ENCODE results near the gene ENKUR. TPM values are rescaled to one million over a fixed set of nuclear protein-coding genes. Genes with fewer than 3 reads are reported as not detected.
A peak's percentile ranks its signal among the peaks of the same experiment; 100 is the strongest.

Gene ENKUR
- total RNA-seq, 2 donors from 2014 or later: not detected

GRCh38 chr10:24989867-24990266 is 26.1 kb downstream of the ENKUR start:
- intact Hi-C loops (cut with DNase I): no loop called here

DNA sequence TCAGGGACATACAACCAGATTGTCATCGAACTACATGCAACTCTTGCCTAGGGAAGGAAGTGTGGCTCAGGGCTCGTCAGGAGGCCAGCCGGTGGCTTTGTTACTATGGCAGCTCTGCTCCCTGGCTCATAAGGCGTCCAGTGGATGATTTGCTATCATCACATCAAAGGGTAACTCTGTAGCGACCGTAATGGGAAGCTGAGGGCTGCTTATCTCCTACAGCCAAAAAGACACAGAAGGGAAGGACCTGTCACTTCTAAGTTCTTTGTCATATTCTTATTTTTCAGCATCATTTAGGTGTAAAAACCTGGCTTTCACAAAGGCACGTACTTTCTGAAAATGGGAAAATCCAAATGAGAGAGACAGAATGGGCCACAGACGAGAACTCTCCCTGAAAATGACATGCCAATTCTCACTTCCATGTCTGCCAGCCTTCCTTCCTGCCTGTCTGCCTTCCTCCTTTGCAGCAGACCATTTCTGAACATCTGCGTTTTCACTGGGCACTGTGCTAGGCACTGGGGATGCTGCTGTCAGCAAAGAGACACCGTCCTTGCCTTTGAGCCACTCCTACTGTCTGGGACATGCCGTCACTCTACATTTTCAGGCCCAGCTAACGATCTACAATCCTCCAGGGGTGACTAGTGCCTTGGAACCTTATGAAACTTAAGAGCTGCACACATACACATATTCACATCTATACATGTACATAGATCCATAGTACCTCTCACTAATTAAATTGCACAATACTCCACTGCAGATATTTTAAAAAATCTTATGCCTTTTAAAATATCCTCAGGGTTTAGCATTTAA is 26.9 kb downstream of the ENKUR start:
- ATAC-seq: no peak

More at GRCh38 chr10:24989867-24990266, 26.1 kb downstream of the ENKUR start:
- H3K9me3 ChIP-seq: no peaks in the 10 kb centered on the region
- H3K4me1 ChIP-seq: no peaks in the 10 kb centered on the region
- no peak for DNase-seq
- ATAC-seq: no peak
- no peak overlapping the region for H3K4me3 ChIP-seq
- no peaks in the 10 kb centered on the region for H3K27me3 ChIP-seq
- H3K27ac ChIP-seq: no peak overlapping the region
- no peak for TF ChIP-seq POLR2A (IDR thresholded peaks at IDR 0.05)
- peak in 4 of 7 experiments; percentile 25 to 41 (median 32) for TF ChIP-seq CTCF (IDR thresholded peaks at IDR 0.05)
- WGBS, 2 donors: 7 to 21% methylated on average over 1 of the region's 1 CpG
- no peaks in the 10 kb centered on the region for H3K36me3 ChIP-seq (replicated peaks in 1 of 2; ENCODE audit: insufficient read depth in 1 of 2, low read depth in 2 of 2)

DNA sequence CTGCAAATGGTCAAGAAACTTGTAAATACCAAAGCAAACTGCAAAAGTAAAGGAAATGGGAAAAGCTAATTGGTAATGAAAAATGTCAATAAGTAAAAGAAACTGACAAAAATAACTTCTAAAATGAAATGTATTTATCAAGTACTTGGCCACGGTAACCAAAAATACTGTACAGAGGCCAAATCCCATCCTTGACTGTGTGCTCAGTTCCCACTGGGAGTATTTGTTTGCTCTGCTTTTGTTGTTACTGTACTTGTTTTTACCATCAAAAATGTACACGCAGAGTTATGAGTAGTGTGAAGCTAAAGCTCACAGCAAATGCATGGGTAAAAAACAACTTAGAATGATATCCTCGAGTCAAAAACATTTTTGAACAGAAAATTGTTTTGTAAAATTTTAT is 31.1 kb downstream of the ENKUR start:
- H3K4me3 ChIP-seq: no peak overlapping the region
- no peaks in the 10 kb centered on the region for H3K27me3 ChIP-seq
- no peak overlapping the region for H3K27ac ChIP-seq
- no peak for DNase-seq
- no peaks in the 10 kb centered on the region for H3K4me1 ChIP-seq
- H3K9me3 ChIP-seq: no peaks in the 10 kb centered on the region
- intact Hi-C loops (cut with DNase I): no loop called here
- no peaks in the 10 kb centered on the region for H3K36me3 ChIP-seq (replicated peaks in 1 of 2; ENCODE audit: insufficient read depth in 1 of 2, low read depth in 2 of 2)
- TF ChIP-seq POLR2A (IDR thresholded peaks at IDR 0.05) (no peak), CTCF (IDR thresholded peaks at IDR 0.05) (no peak)
- ATAC-seq: no peak
- WGBS, 2 donors: 38 to 43% methylated on average over 3 of the region's 3 CpGs

More for the DNA sequence above, 26.9 kb downstream of the ENKUR start:
- Histone ChIP-seq H3K27me3 (no peaks in the 10 kb centered on the region), H3K27ac (no peak overlapping the region), H3K9me3 (no peaks in the 10 kb centered on the region), H3K4me3 (no peak overlapping the region), H3K36me3 (replicated peaks in 1 of 2; ENCODE audit: insufficient read depth in 1 of 2, low read depth in 2 of 2) (no peaks in the 10 kb centered on the region), H3K4me1 (no peaks in the 10 kb centered on the region)
- intact Hi-C loops (cut with DNase I): no loop called here
- WGBS, 2 donors: 73 to 81% methylated on average over 12 of the region's 12 CpGs
- no peak for DNase-seq
- no peak for TF ChIP-seq POLR2A (IDR thresholded peaks at IDR 0.05)
- no peak for TF ChIP-seq CTCF (IDR thresholded peaks at IDR 0.05)

DNA sequence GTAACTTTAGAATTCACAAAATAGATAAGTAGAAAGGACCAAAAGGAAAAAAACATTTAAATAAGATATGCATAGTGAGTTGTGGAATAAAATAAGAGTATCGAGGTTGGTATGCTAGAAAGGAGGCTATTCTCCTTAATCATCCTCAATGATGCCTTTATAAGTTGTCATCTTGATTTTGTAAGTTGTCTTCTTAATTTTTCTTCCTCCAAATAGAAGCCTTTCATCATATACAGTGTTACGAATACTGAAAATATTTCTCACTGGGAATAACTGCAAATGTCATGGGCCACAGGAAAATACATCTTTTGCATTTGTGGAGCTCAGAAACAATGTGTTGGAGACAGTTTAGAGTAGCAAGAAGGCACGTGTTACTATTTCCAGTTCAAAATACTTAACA is 32.0 kb downstream of the ENKUR start:
- ATAC-seq (no peak), DNase-seq (no peak)
- Histone ChIP-seq H3K9me3 (no peaks in the 10 kb centered on the region), H3K27me3 (no peaks in the 10 kb centered on the region), H3K36me3 (replicated peaks in 1 of 2; ENCODE audit: insufficient read depth in 1 of 2, low read depth in 2 of 2) (no peaks in the 10 kb centered on the region), H3K4me3 (no peak overlapping the region), H3K4me1 (no peaks in the 10 kb centered on the region), H3K27ac (no peak overlapping the region)
- intact Hi-C loops (cut with DNase I): no loop called here
- TF ChIP-seq CTCF (IDR thresholded peaks at IDR 0.05) (no peak), POLR2A (IDR thresholded peaks at IDR 0.05) (no peak)
- 74 to 85% methylated on average over 3 of the region's 3 CpGs for WGBS, 2 donors

DNA sequence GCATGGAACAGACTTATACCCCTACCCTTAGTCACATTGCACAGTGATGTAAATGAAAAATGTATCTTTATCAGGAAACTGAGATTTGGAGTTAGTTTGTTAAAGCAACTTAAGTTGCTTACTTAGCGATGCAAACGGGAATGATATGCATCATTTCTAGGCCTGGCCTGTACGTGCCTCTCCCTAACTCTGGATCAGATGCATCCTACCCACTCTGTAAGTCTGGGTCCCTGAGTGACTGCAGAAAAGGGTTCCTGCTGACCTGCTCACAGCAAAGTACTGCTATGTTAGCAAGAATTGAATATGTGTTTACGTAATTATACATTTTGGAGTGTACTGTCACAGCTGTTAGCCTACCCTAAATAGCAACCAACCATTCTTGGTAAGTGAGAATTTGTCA is 32.8 kb downstream of the ENKUR start:
- Histone ChIP-seq H3K9me3 (no peaks in the 10 kb centered on the region), H3K27me3 (no peaks in the 10 kb centered on the region), H3K27ac (no peak overlapping the region), H3K4me1 (no peaks in the 10 kb centered on the region), H3K36me3 (replicated peaks in 1 of 2; ENCODE audit: insufficient read depth in 1 of 2, low read depth in 2 of 2) (no peaks in the 10 kb centered on the region), H3K4me3 (no peak overlapping the region)
- no peak for ATAC-seq
- WGBS, 2 donors: 98 to 100% methylated on average over 4 of the region's 4 CpGs
- TF ChIP-seq POLR2A (IDR thresholded peaks at IDR 0.05): no peak
- no peak for TF ChIP-seq CTCF (IDR thresholded peaks at IDR 0.05)
- intact Hi-C loops (cut with DNase I): no loop called here
- no peak for DNase-seq
